Pancreas (tissue), 10 donors: ENCODE results near the gene CETN1. TPM values are rescaled to one million over a fixed set of nuclear protein-coding genes. Genes with fewer than 3 reads are reported as not detected.

Experiments
- ATAC-seq, 4 donors: fragments of 200-7000 bp; cut with Tn5 transposase; one replicate each; pipeline versions ENCODE4 v1.8.0 to v1.9.1; 2020; ENCODE audit warnings: mild to moderate bottlenecking in 4 of 4, moderate library complexity in 4 of 4
- DNase-seq, 6 donors: peaks; one replicate each; pipeline ENCODE4 v3.0.0-alpha.2; 2020
- FAIRE-seq: peaks from 2 replicates; lab custom pipeline; 2012; peaks lifted over from hg19 to GRCh38; lab: Jason Lieb, UNC
- H3K27ac ChIP-seq, 4 donors: fragments of 200-600 bp; sonication (generic); 1 replicate in 3 of 4; 2 replicates in 1 of 4; pipeline versions ENCODE4 v1.5.0 to v1.8.0; 2020
- H3K27me3 ChIP-seq, 4 donors: fragments of 200-600 bp; one replicate each; pipeline ENCODE4 v1.8.0; 2021
- H3K36me3 ChIP-seq, 3 donors: fragments of 200-600 bp; sonication (generic) in 1 of 3; one replicate each; pipeline versions ENCODE4 v1.5.0 to v1.8.0; 2020 to 2021
- H3K4me1 ChIP-seq, 3 donors: fragments of 200-600 bp; one replicate each; pipeline ENCODE4 v1.8.0; 2021
- H3K4me3 ChIP-seq, 4 donors: fragments of 200-600 bp; sonication (generic) in 2 of 4; one replicate each; pipeline versions ENCODE4 v1.5.0 to v1.8.0; 2020 to 2021
- H3K9me3 ChIP-seq, 4 donors: fragments of 200-600 bp; one replicate each; pipeline ENCODE4 v1.8.0; 2021
- CTCF ChIP-seq, 4 donors: fragments of 200-600 bp; sonication (generic) in 3 of 4; IDR thresholded peaks; one replicate each; pipeline versions ENCODE4 v1.5.0 to v1.8.0; 2021; ENCODE audit warnings: antibody characterized with exemption in 4 of 4
- WGBS, 2 donors: extraction: QIAGEN DNeasy Blood & Tissue Kit; methylation state at CpG; one replicate each; pipeline ENCODE4 v1.1.7; 2013; 5-methylcytosine and 5-hydroxymethylcytosine counted together
- intact Hi-C, 3 donors: fragments of 100-400 bp; cut with DNase I; formaldehyde crosslinking; loops; one replicate each; pipeline versions ENCODE4 v1.11.1 to v1.14.2; 2022
- polyA plus RNA-seq, 2 donors: library from polyadenylated mRNA; stranded (reverse); fragments of 200-250 nt; gene quantifications; one replicate each; pipeline ENCODE4 v1.2.3, GENCODE V29; 2013
- total RNA-seq, 6 donors: library from RNA; stranded (reverse); fragmentation: NEBNext Ultra II Directional in 4 of 6; extraction: Animal tissue kit (Norgen Biotek cat#: 25700) in 4 of 6; gene quantifications; one replicate each; pipeline versions ENCODE4 v1.2.1 to v1.2.4, GENCODE V29; 2021 to 2023
- donor health status: healthy with polysubstance abuse.
- donor health status: DM: no; HTN: no; CAD: no; lungs with moderate emphysema.
- donor health status: DM: no; HTN: no; CAD: no.
- donor health status: control.
- donor health status: control.
- donor health status: Bipolar disorder and iron deficiency.
- donor health status: DM: yes; HTN: yes; CAD: no.
- donor health status: DM: no; HTN: no; CAD: no.
- donor health status: DM: no; HTN: no; CAD: no.
- donor health status: DM: yes; HTN: yes; CAD: no.

The CETN1 gene
- total and polyA plus RNA-seq, 8 donors = not detected

GRCh38 chr18:617970-618504, 37.9 kb downstream of the CETN1 start:
- Histone ChIP-seq H3K9me3 (no peaks in the 10 kb centered on the region), H3K36me3 (no peaks in the 10 kb centered on the region), H3K27me3 (no peaks in the 10 kb centered on the region), H3K4me3 (no peak overlapping the region), H3K4me1 (peaks cover 0 to 9% (median 5%) of the 10 kb centered on the region in 3 donors), H3K27ac (no peak overlapping the region)
- intact Hi-C loops = loop anchor here in 1 of 3 donors (10.0 kb wide), 1 partner anchor 323 kb away; no protein-coding TSS in a partner anchor
- TF ChIP-seq CTCF (IDR thresholded peaks at IDR 0.05) = no peak
- no peak for DNase-seq
- no peak for FAIRE-seq
- WGBS, 2 donors = 60 to 66% methylated on average over 13 of the region's 13 CpGs
- no peak for ATAC-seq

- DNase-seq = no peak
- WGBS, 2 donors = 75 to 76% methylated on average over 5 of the region's 5 CpGs
- H3K36me3 ChIP-seq = no peaks in the 10 kb centered on the region
- H3K4me1 ChIP-seq = peaks cover 0 to 9% (median 5%) of the 10 kb centered on the region in 3 donors
- intact Hi-C loops = loop anchor here in 1 of 3 donors (10.0 kb wide), 1 partner anchor 324 kb away; no protein-coding TSS in a partner anchor
- no peak for TF ChIP-seq CTCF (IDR thresholded peaks at IDR 0.05)
- no peaks in the 10 kb centered on the region for H3K9me3 ChIP-seq
- H3K27me3 ChIP-seq = no peaks in the 10 kb centered on the region
- ATAC-seq = no peak
- no peak overlapping the region for H3K4me3 ChIP-seq
- no peak for FAIRE-seq
- no peak overlapping the region for H3K27ac ChIP-seq
These were observed 38.4 kb downstream of the CETN1 start for GRCh38 chr18:618618-619017.

GRCh38 chr18:621291-622043, 41.3 kb downstream of the CETN1 start:
- intact Hi-C loops = loop anchor here in 2 of 3 donors (10.0 kb wide), 1 partner anchor 213 kb away; no protein-coding TSS in a partner anchor

DNA sequence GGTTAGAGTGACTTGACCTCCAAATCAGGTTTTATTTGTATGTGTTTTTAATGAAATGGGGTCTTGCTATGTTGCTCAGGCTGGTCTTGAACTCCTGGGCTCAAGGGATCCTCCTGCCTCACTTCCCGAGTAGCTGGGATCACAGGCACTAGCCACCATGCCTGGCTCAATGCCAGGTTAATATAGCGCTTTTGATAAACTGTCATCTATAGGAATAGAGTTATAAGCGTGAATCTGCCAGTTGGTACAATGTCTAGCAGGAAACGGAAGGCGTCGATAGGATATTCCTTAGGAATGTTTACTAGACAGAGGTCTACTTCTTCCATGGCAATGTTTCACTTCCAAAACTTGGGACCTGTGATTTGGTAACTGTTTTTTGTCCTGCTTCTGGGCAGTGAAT, 42.1 kb downstream of the CETN1 start:
- H3K36me3 ChIP-seq = no peaks in the 10 kb centered on the region
- H3K9me3 ChIP-seq = no peaks in the 10 kb centered on the region
- TF ChIP-seq CTCF (IDR thresholded peaks at IDR 0.05) = no peak
- no peak for DNase-seq
- no peak overlapping the region for H3K27ac ChIP-seq
- no peak overlapping the region for H3K4me3 ChIP-seq
- ATAC-seq = no peak
- WGBS, 2 donors = 68 to 70% methylated on average over 6 of the region's 6 CpGs
- no peak for FAIRE-seq
- intact Hi-C loops = loop anchor here in 2 of 3 donors (10.0 kb wide), 1 partner anchor 213 kb away; no protein-coding TSS in a partner anchor
- H3K4me1 ChIP-seq = no peaks in the 10 kb centered on the region
- no peaks in the 10 kb centered on the region for H3K27me3 ChIP-seq

More at GRCh38 chr18:621291-622043, 41.3 kb downstream of the CETN1 start:
- no peaks in the 10 kb centered on the region for H3K27me3 ChIP-seq
- DNase-seq = no peak
- 60 to 62% methylated on average over 7 of the region's 7 CpGs for WGBS, 2 donors
- FAIRE-seq = no peak
- ATAC-seq = no peak
- H3K4me1 ChIP-seq = no peaks in the 10 kb centered on the region
- no peaks in the 10 kb centered on the region for H3K9me3 ChIP-seq
- no peak for TF ChIP-seq CTCF (IDR thresholded peaks at IDR 0.05)
- no peak overlapping the region for H3K4me3 ChIP-seq
- no peaks in the 10 kb centered on the region for H3K36me3 ChIP-seq
- no peak overlapping the region for H3K27ac ChIP-seq
